OCI-LY3 (cell line): ENCODE measurements around the gene SHISA6.

Experiments used
- EZH2phosphoT487 ChIP-seq: fragments of 200-600 bp; shearing (Covaris generic); IDR thresholded peaks from 2 replicates; pipeline ENCODE4 v1.6.1; 2018; ENCODE audit warnings: antibody characterized with exemption, mixed run types, low read depth
- TF ChIP-seq, protein P1 (sequence below): fragments of 200-600, 300-600 bp; sonication (generic); IDR thresholded peaks from 2 replicates; pipeline ENCODE4 v1.5.1; 2014; ENCODE audit warnings: antibody characterized with exemption, low read length, low read depth

DNA sequence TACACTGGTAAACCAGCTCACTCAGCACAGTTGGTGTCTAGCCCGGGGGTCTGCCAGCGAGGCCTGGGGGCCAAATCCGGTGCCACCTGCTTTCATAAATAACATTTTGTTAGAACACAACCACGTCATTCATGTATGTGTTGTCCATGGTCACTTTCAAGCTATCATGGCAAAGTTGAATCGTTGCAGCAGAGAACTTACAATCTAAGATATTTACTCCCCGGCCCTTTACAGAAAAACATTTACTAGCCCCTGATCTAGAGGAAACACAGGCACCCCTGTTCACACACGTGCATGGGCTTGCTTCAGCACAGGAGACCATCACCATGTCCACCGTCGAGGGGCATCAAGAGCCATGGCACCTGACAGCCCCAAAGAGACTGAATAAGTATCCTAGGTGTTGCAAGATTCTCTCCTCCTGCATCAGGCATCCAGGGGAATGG is 245.9 kb downstream of the SHISA6 start:
- TF ChIP-seq, protein P1, sequence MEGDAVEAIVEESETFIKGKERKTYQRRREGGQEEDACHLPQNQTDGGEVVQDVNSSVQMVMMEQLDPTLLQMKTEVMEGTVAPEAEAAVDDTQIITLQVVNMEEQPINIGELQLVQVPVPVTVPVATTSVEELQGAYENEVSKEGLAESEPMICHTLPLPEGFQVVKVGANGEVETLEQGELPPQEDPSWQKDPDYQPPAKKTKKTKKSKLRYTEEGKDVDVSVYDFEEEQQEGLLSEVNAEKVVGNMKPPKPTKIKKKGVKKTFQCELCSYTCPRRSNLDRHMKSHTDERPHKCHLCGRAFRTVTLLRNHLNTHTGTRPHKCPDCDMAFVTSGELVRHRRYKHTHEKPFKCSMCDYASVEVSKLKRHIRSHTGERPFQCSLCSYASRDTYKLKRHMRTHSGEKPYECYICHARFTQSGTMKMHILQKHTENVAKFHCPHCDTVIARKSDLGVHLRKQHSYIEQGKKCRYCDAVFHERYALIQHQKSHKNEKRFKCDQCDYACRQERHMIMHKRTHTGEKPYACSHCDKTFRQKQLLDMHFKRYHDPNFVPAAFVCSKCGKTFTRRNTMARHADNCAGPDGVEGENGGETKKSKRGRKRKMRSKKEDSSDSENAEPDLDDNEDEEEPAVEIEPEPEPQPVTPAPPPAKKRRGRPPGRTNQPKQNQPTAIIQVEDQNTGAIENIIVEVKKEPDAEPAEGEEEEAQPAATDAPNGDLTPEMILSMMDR = no peak
- no peak for TF ChIP-seq EZH2phosphoT487
